Gastroesophageal sphincter (tissue), 3 donors: ENCODE data around the gene ALOX12.

Experiments
- POLR2A ChIP-seq, 2 donors: fragments of 450-650 bp; IDR thresholded peaks; one replicate each; pipeline ENCODE4 v1.6.1; 2017; ENCODE audit warnings: antibody characterized with exemption in 2 of 2, mild to moderate bottlenecking in 2 of 2, moderate library complexity in 1 of 2
- POLR2AphosphoS5 ChIP-seq: sonication (generic); formaldehyde crosslinking; IDR thresholded peaks from one replicate; pipeline ENCODE4 v1.6.1; 2017; ENCODE audit warnings: antibody characterized with exemption
- TF ChIP-seq, protein P1 (sequence below), 4 experiments: fragments of 200-600 bp in 2 of 4; fragments of 450-650 bp in 2 of 4; sonication (generic) in 1 of 4; IDR thresholded peaks; one replicate each; pipeline ENCODE4 v1.5.1; 2017 to 2019; ENCODE audit warnings: antibody characterized with exemption in 4 of 4, mild to moderate bottlenecking in 2 of 4, moderate library complexity in 2 of 4

- TF ChIP-seq, protein P1, sequence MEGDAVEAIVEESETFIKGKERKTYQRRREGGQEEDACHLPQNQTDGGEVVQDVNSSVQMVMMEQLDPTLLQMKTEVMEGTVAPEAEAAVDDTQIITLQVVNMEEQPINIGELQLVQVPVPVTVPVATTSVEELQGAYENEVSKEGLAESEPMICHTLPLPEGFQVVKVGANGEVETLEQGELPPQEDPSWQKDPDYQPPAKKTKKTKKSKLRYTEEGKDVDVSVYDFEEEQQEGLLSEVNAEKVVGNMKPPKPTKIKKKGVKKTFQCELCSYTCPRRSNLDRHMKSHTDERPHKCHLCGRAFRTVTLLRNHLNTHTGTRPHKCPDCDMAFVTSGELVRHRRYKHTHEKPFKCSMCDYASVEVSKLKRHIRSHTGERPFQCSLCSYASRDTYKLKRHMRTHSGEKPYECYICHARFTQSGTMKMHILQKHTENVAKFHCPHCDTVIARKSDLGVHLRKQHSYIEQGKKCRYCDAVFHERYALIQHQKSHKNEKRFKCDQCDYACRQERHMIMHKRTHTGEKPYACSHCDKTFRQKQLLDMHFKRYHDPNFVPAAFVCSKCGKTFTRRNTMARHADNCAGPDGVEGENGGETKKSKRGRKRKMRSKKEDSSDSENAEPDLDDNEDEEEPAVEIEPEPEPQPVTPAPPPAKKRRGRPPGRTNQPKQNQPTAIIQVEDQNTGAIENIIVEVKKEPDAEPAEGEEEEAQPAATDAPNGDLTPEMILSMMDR (IDR thresholded peaks at IDR 0.05) = no peak
- TF ChIP-seq POLR2AphosphoS5 (no peak), POLR2A (IDR thresholded peaks at IDR 0.05) (no peak)
These were observed 15.6 kb downstream of the ALOX12 start for GRCh38 chr17:7011415-7011814.
